GM23338 (cell line): Measurements from ENCODE around the gene SEMA6D. TPM values are rescaled to one million over a fixed set of nuclear protein-coding genes. Genes with fewer than 3 reads are reported as not detected.

ENCODE experiments used
- ATAC-seq: fragments of 200-7000 bp; cut with Tn5 transposase; 3 replicates; pipeline ENCODE4 v1.9.1; 2020
- DNase-seq: peaks from one replicate; pipeline ENCODE4 v3.0.0-alpha.2; 2015; ENCODE audit warnings: low spot score
- H2AFZ ChIP-seq: fragments of 200-600 bp; sonication (generic); 2 replicates; pipeline ENCODE4 v1.8.0; 2016; ENCODE audit warnings: antibody characterized with exemption, mild to moderate bottlenecking, moderate library complexity
- H3F3A ChIP-seq: fragments of 200-600 bp; sonication (generic); replicated peaks from 2 replicates; pipeline ENCODE4 v1.8.0; 2017; ENCODE audit warnings: antibody characterized with exemption, mixed run types, low read depth
- H3K27ac ChIP-seq: fragments of 200-600 bp; sonication (generic); 2 replicates; pipeline ENCODE4 v1.6.1; 2016; ENCODE audit warnings: low read depth
- H3K27me3 ChIP-seq: fragments of 200-600 bp; sonication (generic); 2 replicates; pipeline ENCODE4 v1.8.0; 2016; ENCODE audit warnings: mild to moderate bottlenecking, mixed run types, moderate library complexity; ENCODE audit not compliant: insufficient read depth
- H3K36me3 ChIP-seq: fragments of 200-600 bp; sonication (generic); 2 replicates; pipeline ENCODE4 v1.8.0; 2016; ENCODE audit warnings: mild to moderate bottlenecking; ENCODE audit not compliant: insufficient read depth
- H3K4me1 ChIP-seq: fragments of 200-600 bp; sonication (generic); 2 replicates; pipeline ENCODE4 v1.8.0; 2016; ENCODE audit warnings: mild to moderate bottlenecking, moderate library complexity; ENCODE audit not compliant: insufficient read depth
- H3K4me2 ChIP-seq: fragments of 200-600 bp; sonication (generic); 2 replicates; pipeline ENCODE4 v1.7.1; 2017; ENCODE audit warnings: mixed run types
- H3K4me3 ChIP-seq: fragments of 200-600 bp; sonication (generic); 2 replicates; pipeline ENCODE4 v1.6.1; 2016; ENCODE audit warnings: mixed run types
- H3K79me2 ChIP-seq: fragments of 200-600 bp; sonication (generic); replicated peaks from 2 replicates; pipeline ENCODE4 v1.8.0; 2017; ENCODE audit warnings: mild to moderate bottlenecking; ENCODE audit not compliant: insufficient read depth
- H3K9me2 ChIP-seq: fragments of 200-600 bp; sonication (generic); 2 replicates; pipeline ENCODE4 v1.8.0; 2017; ENCODE audit not compliant: insufficient read depth
- H4K20me1 ChIP-seq: fragments of 200-600 bp; sonication (generic); replicated peaks from 2 replicates; pipeline ENCODE4 v1.8.0; 2017; ENCODE audit warnings: mild to moderate bottlenecking; ENCODE audit not compliant: insufficient read depth
- H3K27ac Mint-ChIP-seq: 2 replicates; pipeline ENCODE4 v1.8.0; 2020; ENCODE audit warnings: inconsistent platforms, mild to moderate bottlenecking, moderate library complexity, mixed read lengths
- H3K27me3 Mint-ChIP-seq: 3 replicates; pipeline ENCODE4 v1.8.0; 2022; ENCODE audit warnings: low read depth, mild to moderate bottlenecking, moderate library complexity, mixed read lengths, inconsistent platforms; ENCODE audit not compliant: insufficient read depth, poor library complexity
- H3K36me3 Mint-ChIP-seq: 3 replicates; pipeline ENCODE4 v1.8.0; 2021; ENCODE audit warnings: low read depth, mild to moderate bottlenecking, inconsistent platforms, moderate library complexity, mixed read lengths
- H3K4me1 Mint-ChIP-seq: 3 replicates; pipeline ENCODE4 v1.8.0; 2020; ENCODE audit warnings: mild to moderate bottlenecking, inconsistent platforms, mixed read lengths
- H3K4me3 Mint-ChIP-seq: 3 replicates; pipeline ENCODE4 v1.8.0; 2021; ENCODE audit warnings: moderate library complexity, mild to moderate bottlenecking, inconsistent platforms, mixed read lengths
- H3K9me3 Mint-ChIP-seq: 3 replicates; pipeline ENCODE4 v1.8.0; 2020; ENCODE audit warnings: moderate library complexity, mild to moderate bottlenecking, inconsistent platforms, mixed read lengths
- CREB1 ChIP-seq: fragments of 250-450 bp; sonication (Bioruptor Pico); IDR thresholded peaks from 2 replicates; pipeline ENCODE4 v1.5.0; 2020; ENCODE audit warnings: low read depth, mild to moderate bottlenecking, moderate library complexity
- EZH2 ChIP-seq: fragments of 200-600 bp; sonication (generic); IDR thresholded peaks from one replicate; pipeline ENCODE4 v1.8.0; 2017; ENCODE audit warnings: antibody characterized with exemption, mild to moderate bottlenecking, low read depth; ENCODE audit not compliant: unreplicated experiment
- EZH2phosphoT487 ChIP-seq: fragments of 200-600 bp; sonication (generic); IDR thresholded peaks from one replicate; pipeline ENCODE4 v1.8.1; 2018; ENCODE audit warnings: antibody characterized with exemption; ENCODE audit not compliant: unreplicated experiment
- JUNB ChIP-seq: IDR thresholded peaks from one replicate; pipeline ENCODE4 v1.6.1; 2016; ENCODE audit warnings: antibody characterized with exemption; ENCODE audit not compliant: unreplicated experiment
- NANOG ChIP-seq: IDR thresholded peaks from 2 replicates; pipeline ENCODE4 v1.6.1; 2016; ENCODE audit warnings: antibody characterized with exemption, borderline replicate concordance
- POLR2AphosphoS5 ChIP-seq: IDR thresholded peaks from 2 replicates; pipeline ENCODE4 v1.6.1; 2016; ENCODE audit warnings: antibody characterized with exemption, low read depth
- STAT1 ChIP-seq: IDR thresholded peaks from one replicate; pipeline ENCODE4 v1.6.1; 2016; ENCODE audit warnings: antibody characterized with exemption; ENCODE audit not compliant: unreplicated experiment
- ZNF114 ChIP-seq: fragments of 250-450 bp; sonication (Bioruptor Pico); IDR thresholded peaks from 2 replicates; pipeline ENCODE4 v1.5.0; 2020; ENCODE audit warnings: mild to moderate bottlenecking, moderate library complexity
- ZNF331 ChIP-seq: fragments of 250-450 bp; sonication (Bioruptor Pico); IDR thresholded peaks from 2 replicates; pipeline ENCODE4 v1.5.0; 2020; ENCODE audit warnings: low read depth, mild to moderate bottlenecking, moderate library complexity
- polyA plus RNA-seq: library from polyadenylated mRNA; unstranded; fragments of >200 nt; fragmentation: Nextera tagmentation; extraction: Ambion mirVana; gene quantifications from 2 replicates; pipeline ENCODE4 v1.2.1, GENCODE V29; 2016
- total RNA-seq: library from RNA; depleted of rRNA; stranded (reverse); fragments of >200 nt; shearing (Covaris generic); gene quantifications from 2 replicates; pipeline ENCODE4 v1.2.3, GENCODE V29; 2014
- TF ChIP-seq, protein P1 (sequence below): IDR thresholded peaks from one replicate; pipeline ENCODE4 v1.6.1; 2018; ENCODE audit warnings: antibody characterized with exemption; ENCODE audit not compliant: unreplicated experiment
- TF ChIP-seq, protein P2 (sequence below), 2 experiments: fragments of 200-600 bp in 1 of 2; sonication (generic) in 1 of 2; conservative IDR thresholded peaks; 2 replicates each; pipeline versions ENCODE4 v1.5.1 to v1.6.1; 2016 to 2017; ENCODE audit warnings: antibody characterized with exemption in 2 of 2, low read depth in 2 of 2, mild to moderate bottlenecking in 2 of 2, moderate library complexity in 1 of 2
- TF ChIP-seq, protein P3 (sequence below): fragments of 250-450 bp; sonication (Bioruptor Pico); IDR thresholded peaks from 2 replicates; pipeline ENCODE4 v1.5.0; 2020; ENCODE audit warnings: mild to moderate bottlenecking, moderate library complexity
- TF ChIP-seq, protein P4 (sequence below): IDR thresholded peaks from 2 replicates; pipeline ENCODE4 v1.6.1; 2016; ENCODE audit warnings: antibody characterized with exemption

SEMA6D gene
- total and polyA plus RNA-seq, 2 experiments from 2014 or later, result 0.37 to 0.97 TPM

DNA sequence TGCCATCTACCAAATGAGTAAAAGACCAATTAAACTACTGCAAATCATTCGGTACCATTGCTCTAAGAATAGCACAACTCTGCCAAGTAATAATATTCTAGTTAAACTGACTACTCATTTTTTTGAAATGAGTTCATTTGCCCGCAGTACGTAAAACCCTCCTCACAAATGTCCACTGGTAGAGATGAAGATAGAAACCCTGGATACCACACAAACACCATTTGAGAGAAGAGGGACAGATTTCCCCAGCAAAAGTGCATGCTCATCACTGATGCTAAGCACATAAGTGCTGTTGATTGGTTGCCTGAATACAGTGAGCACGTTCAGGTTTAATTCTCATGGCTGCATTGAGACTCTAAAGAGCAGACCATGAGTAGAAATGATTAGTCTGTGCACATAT, 34.6 kb upstream of the SEMA6D start:
- no peaks in the 10 kb centered on the region; the same call in 1 of the 2 replicates for H3K4me1 ChIP-seq
- Mint-ChIP-seq H3K27me3 (no peaks in the 10 kb centered on the region), H3K27ac (no peak overlapping the region), H3K9me3 (no peaks in the 10 kb centered on the region), H3K36me3 (no peaks in the 10 kb centered on the region), H3K4me1 (no peaks in the 10 kb centered on the region), H3K4me3 (no peak overlapping the region)
- H3K9me2 ChIP-seq, result peaks cover 10% of the 10 kb centered on the region; the same call in 1 of the 2 replicates
- no peak overlapping the region for H3K4me3 ChIP-seq
- no peaks in the 10 kb centered on the region for H3F3A ChIP-seq
- ATAC-seq, result no peak
- TF ChIP-seq, protein P1, sequence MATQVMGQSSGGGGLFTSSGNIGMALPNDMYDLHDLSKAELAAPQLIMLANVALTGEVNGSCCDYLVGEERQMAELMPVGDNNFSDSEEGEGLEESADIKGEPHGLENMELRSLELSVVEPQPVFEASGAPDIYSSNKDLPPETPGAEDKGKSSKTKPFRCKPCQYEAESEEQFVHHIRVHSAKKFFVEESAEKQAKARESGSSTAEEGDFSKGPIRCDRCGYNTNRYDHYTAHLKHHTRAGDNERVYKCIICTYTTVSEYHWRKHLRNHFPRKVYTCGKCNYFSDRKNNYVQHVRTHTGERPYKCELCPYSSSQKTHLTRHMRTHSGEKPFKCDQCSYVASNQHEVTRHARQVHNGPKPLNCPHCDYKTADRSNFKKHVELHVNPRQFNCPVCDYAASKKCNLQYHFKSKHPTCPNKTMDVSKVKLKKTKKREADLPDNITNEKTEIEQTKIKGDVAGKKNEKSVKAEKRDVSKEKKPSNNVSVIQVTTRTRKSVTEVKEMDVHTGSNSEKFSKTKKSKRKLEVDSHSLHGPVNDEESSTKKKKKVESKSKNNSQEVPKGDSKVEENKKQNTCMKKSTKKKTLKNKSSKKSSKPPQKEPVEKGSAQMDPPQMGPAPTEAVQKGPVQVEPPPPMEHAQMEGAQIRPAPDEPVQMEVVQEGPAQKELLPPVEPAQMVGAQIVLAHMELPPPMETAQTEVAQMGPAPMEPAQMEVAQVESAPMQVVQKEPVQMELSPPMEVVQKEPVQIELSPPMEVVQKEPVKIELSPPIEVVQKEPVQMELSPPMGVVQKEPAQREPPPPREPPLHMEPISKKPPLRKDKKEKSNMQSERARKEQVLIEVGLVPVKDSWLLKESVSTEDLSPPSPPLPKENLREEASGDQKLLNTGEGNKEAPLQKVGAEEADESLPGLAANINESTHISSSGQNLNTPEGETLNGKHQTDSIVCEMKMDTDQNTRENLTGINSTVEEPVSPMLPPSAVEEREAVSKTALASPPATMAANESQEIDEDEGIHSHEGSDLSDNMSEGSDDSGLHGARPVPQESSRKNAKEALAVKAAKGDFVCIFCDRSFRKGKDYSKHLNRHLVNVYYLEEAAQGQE, result no peak
- TF ChIP-seq STAT1, result no peak
- TF ChIP-seq JUNB, result no peak
- TF ChIP-seq EZH2, result no peak
- no peak for TF ChIP-seq POLR2AphosphoS5
- TF ChIP-seq ZNF114 (CRISPR knock-in tag), result no peak
- no peak for TF ChIP-seq ZNF331
- no peak for TF ChIP-seq EZH2phosphoT487
- TF ChIP-seq NANOG, result no peak
- TF ChIP-seq, protein P2, sequence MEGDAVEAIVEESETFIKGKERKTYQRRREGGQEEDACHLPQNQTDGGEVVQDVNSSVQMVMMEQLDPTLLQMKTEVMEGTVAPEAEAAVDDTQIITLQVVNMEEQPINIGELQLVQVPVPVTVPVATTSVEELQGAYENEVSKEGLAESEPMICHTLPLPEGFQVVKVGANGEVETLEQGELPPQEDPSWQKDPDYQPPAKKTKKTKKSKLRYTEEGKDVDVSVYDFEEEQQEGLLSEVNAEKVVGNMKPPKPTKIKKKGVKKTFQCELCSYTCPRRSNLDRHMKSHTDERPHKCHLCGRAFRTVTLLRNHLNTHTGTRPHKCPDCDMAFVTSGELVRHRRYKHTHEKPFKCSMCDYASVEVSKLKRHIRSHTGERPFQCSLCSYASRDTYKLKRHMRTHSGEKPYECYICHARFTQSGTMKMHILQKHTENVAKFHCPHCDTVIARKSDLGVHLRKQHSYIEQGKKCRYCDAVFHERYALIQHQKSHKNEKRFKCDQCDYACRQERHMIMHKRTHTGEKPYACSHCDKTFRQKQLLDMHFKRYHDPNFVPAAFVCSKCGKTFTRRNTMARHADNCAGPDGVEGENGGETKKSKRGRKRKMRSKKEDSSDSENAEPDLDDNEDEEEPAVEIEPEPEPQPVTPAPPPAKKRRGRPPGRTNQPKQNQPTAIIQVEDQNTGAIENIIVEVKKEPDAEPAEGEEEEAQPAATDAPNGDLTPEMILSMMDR (conservative IDR thresholded peaks at IDR 0.05; ENCODE audit: low read depth in 2 of 2), result no peak
- TF ChIP-seq, protein P3, sequence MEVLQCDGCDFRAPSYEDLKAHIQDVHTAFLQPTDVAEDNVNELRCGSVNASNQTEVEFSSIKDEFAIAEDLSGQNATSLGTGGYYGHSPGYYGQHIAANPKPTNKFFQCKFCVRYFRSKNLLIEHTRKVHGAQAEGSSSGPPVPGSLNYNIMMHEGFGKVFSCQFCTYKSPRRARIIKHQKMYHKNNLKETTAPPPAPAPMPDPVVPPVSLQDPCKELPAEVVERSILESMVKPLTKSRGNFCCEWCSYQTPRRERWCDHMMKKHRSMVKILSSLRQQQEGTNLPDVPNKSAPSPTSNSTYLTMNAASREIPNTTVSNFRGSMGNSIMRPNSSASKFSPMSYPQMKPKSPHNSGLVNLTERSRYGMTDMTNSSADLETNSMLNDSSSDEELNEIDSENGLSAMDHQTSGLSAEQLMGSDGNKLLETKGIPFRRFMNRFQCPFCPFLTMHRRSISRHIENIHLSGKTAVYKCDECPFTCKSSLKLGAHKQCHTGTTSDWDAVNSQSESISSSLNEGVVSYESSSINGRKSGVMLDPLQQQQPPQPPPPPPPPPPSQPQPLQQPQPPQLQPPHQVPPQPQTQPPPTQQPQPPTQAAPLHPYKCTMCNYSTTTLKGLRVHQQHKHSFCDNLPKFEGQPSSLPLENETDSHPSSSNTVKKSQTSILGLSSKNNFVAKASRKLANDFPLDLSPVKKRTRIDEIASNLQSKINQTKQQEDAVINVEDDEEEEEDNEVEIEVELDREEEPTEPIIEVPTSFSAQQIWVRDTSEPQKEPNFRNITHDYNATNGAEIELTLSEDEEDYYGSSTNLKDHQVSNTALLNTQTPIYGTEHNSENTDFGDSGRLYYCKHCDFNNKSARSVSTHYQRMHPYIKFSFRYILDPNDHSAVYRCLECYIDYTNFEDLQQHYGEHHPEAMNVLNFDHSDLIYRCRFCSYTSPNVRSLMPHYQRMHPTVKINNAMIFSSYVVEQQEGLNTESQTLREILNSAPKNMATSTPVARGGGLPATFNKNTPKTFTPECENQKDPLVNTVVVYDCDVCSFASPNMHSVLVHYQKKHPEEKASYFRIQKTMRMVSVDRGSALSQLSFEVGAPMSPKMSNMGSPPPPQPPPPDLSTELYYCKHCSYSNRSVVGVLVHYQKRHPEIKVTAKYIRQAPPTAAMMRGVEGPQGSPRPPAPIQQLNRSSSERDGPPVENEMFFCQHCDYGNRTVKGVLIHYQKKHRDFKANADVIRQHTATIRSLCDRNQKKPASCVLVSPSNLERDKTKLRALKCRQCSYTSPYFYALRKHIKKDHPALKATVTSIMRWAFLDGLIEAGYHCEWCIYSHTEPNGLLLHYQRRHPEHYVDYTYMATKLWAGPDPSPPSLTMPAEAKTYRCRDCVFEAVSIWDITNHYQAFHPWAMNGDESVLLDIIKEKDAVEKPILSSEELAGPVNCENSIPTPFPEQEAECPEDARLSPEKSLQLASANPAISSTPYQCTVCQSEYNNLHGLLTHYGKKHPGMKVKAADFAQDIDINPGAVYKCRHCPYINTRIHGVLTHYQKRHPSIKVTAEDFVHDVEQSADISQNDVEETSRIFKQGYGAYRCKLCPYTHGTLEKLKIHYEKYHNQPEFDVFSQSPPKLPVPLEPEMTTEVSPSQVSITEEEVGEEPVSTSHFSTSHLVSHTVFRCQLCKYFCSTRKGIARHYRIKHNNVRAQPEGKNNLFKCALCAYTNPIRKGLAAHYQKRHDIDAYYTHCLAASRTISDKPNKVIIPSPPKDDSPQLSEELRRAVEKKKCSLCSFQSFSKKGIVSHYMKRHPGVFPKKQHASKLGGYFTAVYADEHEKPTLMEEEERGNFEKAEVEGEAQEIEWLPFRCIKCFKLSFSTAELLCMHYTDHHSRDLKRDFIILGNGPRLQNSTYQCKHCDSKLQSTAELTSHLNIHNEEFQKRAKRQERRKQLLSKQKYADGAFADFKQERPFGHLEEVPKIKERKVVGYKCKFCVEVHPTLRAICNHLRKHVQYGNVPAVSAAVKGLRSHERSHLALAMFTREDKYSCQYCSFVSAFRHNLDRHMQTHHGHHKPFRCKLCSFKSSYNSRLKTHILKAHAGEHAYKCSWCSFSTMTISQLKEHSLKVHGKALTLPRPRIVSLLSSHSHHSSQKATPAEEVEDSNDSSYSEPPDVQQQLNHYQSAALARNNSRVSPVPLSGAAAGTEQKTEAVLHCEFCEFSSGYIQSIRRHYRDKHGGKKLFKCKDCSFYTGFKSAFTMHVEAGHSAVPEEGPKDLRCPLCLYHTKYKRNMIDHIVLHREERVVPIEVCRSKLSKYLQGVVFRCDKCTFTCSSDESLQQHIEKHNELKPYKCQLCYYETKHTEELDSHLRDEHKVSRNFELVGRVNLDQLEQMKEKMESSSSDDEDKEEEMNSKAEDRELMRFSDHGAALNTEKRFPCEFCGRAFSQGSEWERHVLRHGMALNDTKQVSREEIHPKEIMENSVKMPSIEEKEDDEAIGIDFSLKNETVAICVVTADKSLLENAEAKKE (CRISPR knock-in tag), result no peak
- TF ChIP-seq, protein P4, sequence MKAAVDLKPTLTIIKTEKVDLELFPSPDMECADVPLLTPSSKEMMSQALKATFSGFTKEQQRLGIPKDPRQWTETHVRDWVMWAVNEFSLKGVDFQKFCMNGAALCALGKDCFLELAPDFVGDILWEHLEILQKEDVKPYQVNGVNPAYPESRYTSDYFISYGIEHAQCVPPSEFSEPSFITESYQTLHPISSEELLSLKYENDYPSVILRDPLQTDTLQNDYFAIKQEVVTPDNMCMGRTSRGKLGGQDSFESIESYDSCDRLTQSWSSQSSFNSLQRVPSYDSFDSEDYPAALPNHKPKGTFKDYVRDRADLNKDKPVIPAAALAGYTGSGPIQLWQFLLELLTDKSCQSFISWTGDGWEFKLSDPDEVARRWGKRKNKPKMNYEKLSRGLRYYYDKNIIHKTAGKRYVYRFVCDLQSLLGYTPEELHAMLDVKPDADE, result no peak
- no peak for TF ChIP-seq CREB1 (CRISPR knock-in tag)
- H2AFZ ChIP-seq, result no peak overlapping the region
- H3K27ac ChIP-seq, result no peak overlapping the region
- no peaks in the 10 kb centered on the region for H3K79me2 ChIP-seq
- H3K36me3 ChIP-seq, result no peaks in the 10 kb centered on the region
- no peak for DNase-seq
- H4K20me1 ChIP-seq, result no peaks in the 10 kb centered on the region
- H3K4me2 ChIP-seq, result no peak overlapping the region
- H3K27me3 ChIP-seq, result no peaks in the 10 kb centered on the region
